ENCODE results near the gene FAF1.

FAF1 gene

GRCh38 chr1:50423670-50424000, 536.4 kb downstream of the FAF1 start:
- ATAC-seq (replicated peaks; ENCODE audit: extremely low read depth, poor library complexity, severe bottlenecking), result no peak
- Mint-ChIP-seq H3K4me1 (peaks cover 51% of the 10 kb centered on the region), H3K27me3 (peaks cover 91% of the 10 kb centered on the region), H3K4me3 (peak overlapping the region; percentile 76), H3K36me3 (ENCODE audit: insufficient read depth) (peaks cover 4% of the 10 kb centered on the region), H3K27ac (ENCODE audit: low read depth) (no peak overlapping the region), H3K9me3 (no peaks in the 10 kb centered on the region)
- no peak for DNase-seq (ENCODE audit: low spot score in 2 of 2)

- peaks cover 4% of the 10 kb centered on the region for H3K36me3 Mint-ChIP-seq (ENCODE audit: insufficient read depth)
- peak within 1 kb of the TSS; percentile 76 for H3K4me3 Mint-ChIP-seq
These were observed 537.0 kb downstream of the FAF1 start, which contains the start of gene DMRTA2 for GRCh38 chr1:50422946-50423669. Gene DMRTA2, minus strand, starts transcription at chr1:50423443. Its CDS starts 1,907 bp downstream, at chr1:50421536.

GRCh38 chr1:50422675-50422945, 537.5 kb downstream of the FAF1 start:
- peaks cover 2% of the 10 kb centered on the region for H3K36me3 Mint-ChIP-seq (ENCODE audit: insufficient read depth)
- H3K4me1 Mint-ChIP-seq, result peaks cover 42% of the 10 kb centered on the region
- no peak overlapping the region for H3K27ac Mint-ChIP-seq (ENCODE audit: low read depth)
- peaks cover 88% of the 10 kb centered on the region for H3K27me3 Mint-ChIP-seq
- H3K4me3 Mint-ChIP-seq, result peak overlapping the region; percentile 28
- DNase-seq (ENCODE audit: low spot score in 2 of 2) (no peak), ATAC-seq (replicated peaks; ENCODE audit: extremely low read depth, poor library complexity, severe bottlenecking) (no peak)
- no peaks in the 10 kb centered on the region for H3K9me3 Mint-ChIP-seq

More at GRCh38 chr1:50422946-50423669, 537.0 kb downstream of the FAF1 start, which contains the start of gene DMRTA2:
- Mint-ChIP-seq H3K9me3 (no peaks in the 10 kb centered on the region), H3K27ac (ENCODE audit: low read depth) (no peak within 1 kb of the TSS), H3K27me3 (peaks cover 88% of the 10 kb centered on the region), H3K4me1 (peaks cover 47% of the 10 kb centered on the region)
- no peak for ATAC-seq (replicated peaks; ENCODE audit: extremely low read depth, poor library complexity, severe bottlenecking)
- no peak for DNase-seq (ENCODE audit: low spot score in 2 of 2)

- Mint-ChIP-seq H3K4me1 (peaks cover 42% of the 10 kb centered on the region), H3K27me3 (peaks cover 88% of the 10 kb centered on the region)
These were observed 538.0 kb downstream of the FAF1 start for GRCh38 chr1:50421768-50422674.

GRCh38 chr1:50421366-50421748, 538.7 kb downstream of the FAF1 start:
- Mint-ChIP-seq H3K4me1 (peaks cover 46% of the 10 kb centered on the region), H3K36me3 (ENCODE audit: insufficient read depth) (no peaks in the 10 kb centered on the region), H3K27ac (ENCODE audit: low read depth) (peak overlapping the region; percentile 7), H3K27me3 (peaks cover 88% of the 10 kb centered on the region), H3K4me3 (peak overlapping the region; percentile 28), H3K9me3 (no peaks in the 10 kb centered on the region)
- ATAC-seq (replicated peaks; ENCODE audit: extremely low read depth, poor library complexity, severe bottlenecking) (no peak), DNase-seq (ENCODE audit: low spot score in 2 of 2) (no peak)

More at GRCh38 chr1:50421768-50422674, 538.0 kb downstream of the FAF1 start:
- Mint-ChIP-seq H3K27ac (ENCODE audit: low read depth) (peak overlapping the region; percentile 7), H3K9me3 (no peaks in the 10 kb centered on the region), H3K36me3 (ENCODE audit: insufficient read depth) (no peaks in the 10 kb centered on the region), H3K4me3 (peak overlapping the region; percentile 28)
- DNase-seq (ENCODE audit: low spot score in 2 of 2), result no peak
- ATAC-seq (replicated peaks; ENCODE audit: extremely low read depth, poor library complexity, severe bottlenecking), result no peak

- Mint-ChIP-seq H3K4me3 (peak overlapping the region; percentile 40), H3K36me3 (ENCODE audit: insufficient read depth) (no peaks in the 10 kb centered on the region), H3K27me3 (peaks cover 88% of the 10 kb centered on the region), H3K4me1 (peaks cover 49% of the 10 kb centered on the region), H3K9me3 (no peaks in the 10 kb centered on the region), H3K27ac (ENCODE audit: low read depth) (no peak overlapping the region)
- ATAC-seq (replicated peaks; ENCODE audit: extremely low read depth, poor library complexity, severe bottlenecking) (no peak), DNase-seq (ENCODE audit: low spot score in 2 of 2) (no peak)
These were observed 539.2 kb downstream of the FAF1 start for GRCh38 chr1:50420689-50421365.

- ATAC-seq (replicated peaks; ENCODE audit: extremely low read depth, poor library complexity, severe bottlenecking) (no peak), DNase-seq (ENCODE audit: low spot score in 2 of 2) (no peak)
- Mint-ChIP-seq H3K4me1 (peaks cover 49% of the 10 kb centered on the region), H3K4me3 (peak overlapping the region; percentile 40), H3K9me3 (no peaks in the 10 kb centered on the region), H3K27me3 (peaks cover 88% of the 10 kb centered on the region), H3K36me3 (ENCODE audit: insufficient read depth) (no peaks in the 10 kb centered on the region), H3K27ac (ENCODE audit: low read depth) (no peak overlapping the region)
These were observed 540.0 kb downstream of the FAF1 start for GRCh38 chr1:50419907-50420677.

GRCh38 chr1:50419192-50419906, 540.7 kb downstream of the FAF1 start:
- no peaks in the 10 kb centered on the region for H3K36me3 Mint-ChIP-seq (ENCODE audit: insufficient read depth)
- peaks cover 42% of the 10 kb centered on the region for H3K4me1 Mint-ChIP-seq
- H3K4me3 Mint-ChIP-seq, result peak overlapping the region; percentile 40
- ATAC-seq (replicated peaks; ENCODE audit: extremely low read depth, poor library complexity, severe bottlenecking) (no peak), DNase-seq (ENCODE audit: low spot score in 2 of 2) (no peak)
- H3K27me3 Mint-ChIP-seq, result peaks cover 88% of the 10 kb centered on the region
- no peak overlapping the region for H3K27ac Mint-ChIP-seq (ENCODE audit: low read depth)
- H3K9me3 Mint-ChIP-seq, result no peaks in the 10 kb centered on the region

- peaks cover 35% of the 10 kb centered on the region for H3K4me1 Mint-ChIP-seq
- DNase-seq (ENCODE audit: low spot score in 2 of 2), result no peak
- H3K9me3 Mint-ChIP-seq, result no peaks in the 10 kb centered on the region
- H3K4me3 Mint-ChIP-seq, result no peak overlapping the region
- no peaks in the 10 kb centered on the region for H3K36me3 Mint-ChIP-seq (ENCODE audit: insufficient read depth)
- H3K27ac Mint-ChIP-seq (ENCODE audit: low read depth), result no peak overlapping the region
- no peak for ATAC-seq (replicated peaks; ENCODE audit: extremely low read depth, poor library complexity, severe bottlenecking)
- H3K27me3 Mint-ChIP-seq, result peaks cover 88% of the 10 kb centered on the region
These were observed 541.4 kb downstream of the FAF1 start for GRCh38 chr1:50418600-50419109.

GRCh38 chr1:50417946-50418599, 542.0 kb downstream of the FAF1 start:
- Mint-ChIP-seq H3K4me1 (peaks cover 29% of the 10 kb centered on the region), H3K27ac (ENCODE audit: low read depth) (no peak overlapping the region), H3K36me3 (ENCODE audit: insufficient read depth) (no peaks in the 10 kb centered on the region), H3K9me3 (no peaks in the 10 kb centered on the region), H3K27me3 (peaks cover 88% of the 10 kb centered on the region), H3K4me3 (no peak overlapping the region)
- ATAC-seq (replicated peaks; ENCODE audit: extremely low read depth, poor library complexity, severe bottlenecking) (no peak), DNase-seq (ENCODE audit: low spot score in 2 of 2) (no peak)

GRCh38 chr1:50417507-50417906, 542.6 kb downstream of the FAF1 start:
- Mint-ChIP-seq H3K4me3 (no peak overlapping the region), H3K27ac (ENCODE audit: low read depth) (no peak overlapping the region), H3K9me3 (no peaks in the 10 kb centered on the region), H3K4me1 (peaks cover 26% of the 10 kb centered on the region), H3K27me3 (peaks cover 87% of the 10 kb centered on the region), H3K36me3 (ENCODE audit: insufficient read depth) (no peaks in the 10 kb centered on the region)
- ATAC-seq (replicated peaks; ENCODE audit: extremely low read depth, poor library complexity, severe bottlenecking) (no peak), DNase-seq (ENCODE audit: low spot score in 2 of 2) (no peak)
